ENCODE results near the gene RPL12. TPM values are rescaled to one million over a fixed set of nuclear protein-coding genes. Genes with fewer than 3 reads are reported as not detected.

RPL12 gene
- total RNA-seq, 1 experiment from 2014 or later = 1,648 TPM

GRCh38 chr9:127489471-127490115 lies 38.4 kb upstream of the RPL12 start:
- CTCF ChIA-PET = no interaction called here
- H3K36me3 ChIP-seq (ENCODE audit: low read depth) = no peaks in the 10 kb centered on the region
- no TSS peak for BruUV-seq (replicated peaks)

GRCh38 chr9:127488946-127489345 lies 37.7 kb upstream of the RPL12 start:
- intact Hi-C loops (cut with micrococcal nuclease; ENCODE audit: unreplicated experiment) = no loop called here
- H3F3A ChIP-seq (ENCODE audit: insufficient read depth, low read depth) = peaks cover 18% of the 10 kb centered on the region; the same call in 1 of the 2 replicates
- POLR2A ChIA-PET (ENCODE audit: unreplicated experiment) = no interaction called here

More at GRCh38 chr9:127489471-127490115, 38.4 kb upstream of the RPL12 start:
- H3K4me3 ChIP-seq = no peak overlapping the region
- peaks cover 18% of the 10 kb centered on the region; the same call in 1 of the 2 replicates for H3F3A ChIP-seq (ENCODE audit: insufficient read depth, low read depth)
- no peak for TF ChIP-seq EZH2 (IDR thresholded peaks at IDR 0.05; ENCODE audit: low read depth)
- TF ChIP-seq CTCF (conservative IDR thresholded peaks at IDR 0.05) = no peak
- no peaks in the 10 kb centered on the region for H3K79me2 ChIP-seq (ENCODE audit: low read depth)
- H3K4me2 ChIP-seq = no peak overlapping the region
- H4K20me1 ChIP-seq (ENCODE audit: insufficient read depth) = no peaks in the 10 kb centered on the region
- no peaks in the 10 kb centered on the region for H3K4me1 ChIP-seq (replicated peaks; ENCODE audit: insufficient read depth)
- POLR2A ChIA-PET (ENCODE audit: unreplicated experiment) = no interaction called here
- no peaks in the 10 kb centered on the region for H3K27me3 ChIP-seq (ENCODE audit: insufficient read depth, low read depth)
- no peak overlapping the region for H2AFZ ChIP-seq
- intact Hi-C loops (cut with micrococcal nuclease; ENCODE audit: unreplicated experiment) = no loop called here
- DNase-seq = no peak
- H3K9me2 ChIP-seq (ENCODE audit: insufficient read depth) = no peaks in the 10 kb centered on the region
- no peaks in the 10 kb centered on the region for H3K9me3 ChIP-seq (ENCODE audit: insufficient read depth, low read depth)
- no peak overlapping the region for H3K27ac ChIP-seq

GRCh38 chr9:127485995-127486394 lies 34.8 kb upstream of the RPL12 start:
- ChIA-PET CTCF (no interaction called here), POLR2A (ENCODE audit: unreplicated experiment) (no interaction called here)
- no peak for DNase-seq
- Histone ChIP-seq H3K36me3 (ENCODE audit: low read depth) (peaks cover 3% of the 10 kb centered on the region; the same call in 1 of the 2 replicates), H3F3A (ENCODE audit: insufficient read depth, low read depth) (peaks cover 5% of the 10 kb centered on the region; the same call in 1 of the 2 replicates), H3K27me3 (ENCODE audit: insufficient read depth, low read depth) (no peaks in the 10 kb centered on the region), H4K20me1 (ENCODE audit: insufficient read depth) (no peaks in the 10 kb centered on the region), H3K79me2 (ENCODE audit: low read depth) (no peaks in the 10 kb centered on the region), H3K27ac (no peak overlapping the region), H3K9me2 (ENCODE audit: insufficient read depth) (no peaks in the 10 kb centered on the region), H3K4me2 (no peak overlapping the region), H3K4me1 (replicated peaks; ENCODE audit: insufficient read depth) (no peaks in the 10 kb centered on the region), H3K4me3 (no peak overlapping the region), H3K9me3 (ENCODE audit: insufficient read depth, low read depth) (no peaks in the 10 kb centered on the region), H2AFZ (no peak overlapping the region)
- TF ChIP-seq EZH2 (IDR thresholded peaks at IDR 0.05; ENCODE audit: low read depth) (no peak), CTCF (conservative IDR thresholded peaks at IDR 0.05) (no peak)
- no TSS peak for BruUV-seq (replicated peaks)
- intact Hi-C loops (cut with micrococcal nuclease; ENCODE audit: unreplicated experiment) = no loop called here

More at GRCh38 chr9:127488946-127489345, 37.7 kb upstream of the RPL12 start:
- H3K36me3 ChIP-seq (ENCODE audit: low read depth) = peaks cover 3% of the 10 kb centered on the region; the same call in 1 of the 2 replicates
- no peaks in the 10 kb centered on the region for H3K9me3 ChIP-seq (ENCODE audit: insufficient read depth, low read depth)
- no peaks in the 10 kb centered on the region for H4K20me1 ChIP-seq (ENCODE audit: insufficient read depth)
- no peak overlapping the region for H3K4me2 ChIP-seq
- H3K79me2 ChIP-seq (ENCODE audit: low read depth) = no peaks in the 10 kb centered on the region
- BruUV-seq (replicated peaks) = no TSS peak
- H3K4me1 ChIP-seq (replicated peaks; ENCODE audit: insufficient read depth) = no peaks in the 10 kb centered on the region
- H2AFZ ChIP-seq = no peak overlapping the region
- H3K9me2 ChIP-seq (ENCODE audit: insufficient read depth) = no peaks in the 10 kb centered on the region
- CTCF ChIA-PET = no interaction called here
- DNase-seq = no peak
- no peak overlapping the region for H3K27ac ChIP-seq
- no peak overlapping the region for H3K4me3 ChIP-seq
- no peaks in the 10 kb centered on the region for H3K27me3 ChIP-seq (ENCODE audit: insufficient read depth, low read depth)
- TF ChIP-seq CTCF (conservative IDR thresholded peaks at IDR 0.05) = no peak
- TF ChIP-seq EZH2 (IDR thresholded peaks at IDR 0.05; ENCODE audit: low read depth) = no peak
